Cardiac septum (tissue), 1 donor: ENCODE data around the gene ERGIC3. TPM values are rescaled to one million over a fixed set of nuclear protein-coding genes. Genes with fewer than 3 reads are reported as not detected.

Experiments used
- DNase-seq: peaks from one replicate; pipeline ENCODE4 v3.0.0-alpha.2; 2020; ENCODE audit warnings: low spot score
- intact Hi-C: fragments of 100-400 bp; cut with DNase I; formaldehyde crosslinking; loops from one replicate; pipeline ENCODE4 v1.14.0; 2022
- long read RNA-seq: library from polyadenylated mRNA; unstranded; transcript quantifications from one replicate; pipeline ENCODE4 v2.0.0, GENCODE V29; 2021
- total RNA-seq: library from RNA; stranded (reverse); fragmentation: NEBNext Ultra II Directional; extraction: Animal tissue kit (Norgen Biotek cat#: 25700); gene quantifications from one replicate; pipeline ENCODE4 v1.2.1, GENCODE V29; 2021
- donor health status: DM: no; HTN: no; CAD: no.

Gene ERGIC3
- 91.2 TPM for total RNA-seq
- long read RNA-seq, transcript ERGIC3-202 (13 exons, 1,359 nt), result major isoform, 106 of 123 reads
- long read RNA-seq, partial matches to known transcripts, result 8 of 123 reads
- long read RNA-seq, other reads (novel, unspliced or antisense), result 8 of 123 reads

GRCh38 chr20:35541783-35542662 is at the start of gene ERGIC3:
Gene ERGIC3 (plus strand): TSS chr20:35542078. CDS start chr20:35542098, 20 bp downstream.
- peak; percentile 99 for DNase-seq
- intact Hi-C loops, result loop anchor here (5.0 kb wide), 1 partner anchor 75 kb away; the partner anchor contains the start of gene SPAG4

GRCh38 chr20:35492352-35492751 is 49.5 kb upstream of the ERGIC3 start:
- intact Hi-C loops, result no loop called here
- no peak for DNase-seq

- no peak for DNase-seq
- intact Hi-C loops, result no loop called here
Measured at GRCh38 chr20:35496481-35496880, 45.4 kb upstream of the ERGIC3 start.

GRCh38 chr20:35497320-35497719 is 44.6 kb upstream of the ERGIC3 start:
- no peak for DNase-seq
- intact Hi-C loops, result no loop called here

- peak; percentile 82 for DNase-seq
- intact Hi-C loops, result no loop called here
Measured at GRCh38 chr20:35497780-35498189, 44.1 kb upstream of the ERGIC3 start.

GRCh38 chr20:35499271-35499670 is 42.6 kb upstream of the ERGIC3 start:
- no peak for DNase-seq
- intact Hi-C loops, result no loop called here

- DNase-seq, result no peak
- intact Hi-C loops, result no loop called here
Measured at GRCh38 chr20:35502352-35502751, 39.5 kb upstream of the ERGIC3 start.

GRCh38 chr20:35503281-35503680 is 38.6 kb upstream of the ERGIC3 start:
- no peak for DNase-seq
- intact Hi-C loops, result no loop called here

- intact Hi-C loops, result no loop called here
- no peak for DNase-seq
Measured at GRCh38 chr20:35503841-35504561, 37.9 kb upstream of the ERGIC3 start.

GRCh38 chr20:35504751-35505150 is 37.1 kb upstream of the ERGIC3 start:
- intact Hi-C loops, result no loop called here
- DNase-seq, result no peak

GRCh38 chr20:35506179-35506578 is 35.7 kb upstream of the ERGIC3 start:
- DNase-seq, result no peak
- intact Hi-C loops, result no loop called here

- DNase-seq, result no peak
- intact Hi-C loops, result no loop called here
Measured at GRCh38 chr20:35506872-35507638, 34.8 kb upstream of the ERGIC3 start.

- no peak for DNase-seq
Measured at GRCh38 chr20:35508493-35509218, 33.2 kb upstream of the ERGIC3 start.

GRCh38 chr20:35510951-35511735 is 30.7 kb upstream of the ERGIC3 start:
- DNase-seq, result no peak
- intact Hi-C loops, result no loop called here

More at GRCh38 chr20:35508493-35509218, 33.2 kb upstream of the ERGIC3 start:
- intact Hi-C loops, result no loop called here

- intact Hi-C loops, result no loop called here
- no peak for DNase-seq
Measured at GRCh38 chr20:35511814-35512420, 30.0 kb upstream of the ERGIC3 start.

GRCh38 chr20:35514371-35514932 is 27.4 kb upstream of the ERGIC3 start:
- intact Hi-C loops, result no loop called here

GRCh38 chr20:35515341-35515740 is 26.5 kb upstream of the ERGIC3 start:
- DNase-seq, result no peak
- intact Hi-C loops, result no loop called here

More at GRCh38 chr20:35514371-35514932, 27.4 kb upstream of the ERGIC3 start:
- no peak for DNase-seq
